Measurements from ENCODE around the gene RBM19.
A peak's percentile ranks its signal among the peaks of the same experiment; 100 is the strongest.

The RBM19 gene

DNA sequence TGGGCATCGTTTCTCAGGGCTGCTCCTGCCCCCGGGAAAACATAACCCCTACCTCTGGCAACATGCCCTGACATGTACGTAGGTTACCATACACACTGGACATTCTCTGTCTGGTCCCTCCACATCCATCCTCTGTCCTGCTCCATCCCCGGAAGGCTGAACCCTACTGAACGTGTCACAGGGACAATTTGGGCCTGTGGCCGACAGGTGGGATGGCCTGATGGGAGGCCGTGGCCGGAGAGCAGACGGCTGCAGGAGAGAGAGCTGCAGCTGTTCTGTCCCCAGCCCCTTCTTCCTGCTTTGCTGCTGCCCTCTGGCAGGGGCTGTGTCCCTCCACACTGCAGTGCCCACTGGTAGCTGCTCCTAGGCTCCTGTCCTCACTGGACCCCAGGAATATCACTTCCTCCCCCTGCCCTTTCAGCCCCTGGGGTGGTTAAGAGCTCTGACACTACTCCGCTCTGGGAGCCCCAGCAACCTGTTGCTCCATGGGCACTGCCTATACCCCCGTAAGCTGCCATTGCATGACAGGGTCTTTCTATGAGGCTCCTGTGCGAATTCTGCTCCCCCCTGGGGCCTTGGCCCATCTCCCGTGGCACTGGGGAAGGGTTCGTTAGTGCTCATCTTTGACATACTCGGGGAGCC, 125.6 kb downstream of the RBM19 start:
- TF ChIP-seq, protein P1, sequence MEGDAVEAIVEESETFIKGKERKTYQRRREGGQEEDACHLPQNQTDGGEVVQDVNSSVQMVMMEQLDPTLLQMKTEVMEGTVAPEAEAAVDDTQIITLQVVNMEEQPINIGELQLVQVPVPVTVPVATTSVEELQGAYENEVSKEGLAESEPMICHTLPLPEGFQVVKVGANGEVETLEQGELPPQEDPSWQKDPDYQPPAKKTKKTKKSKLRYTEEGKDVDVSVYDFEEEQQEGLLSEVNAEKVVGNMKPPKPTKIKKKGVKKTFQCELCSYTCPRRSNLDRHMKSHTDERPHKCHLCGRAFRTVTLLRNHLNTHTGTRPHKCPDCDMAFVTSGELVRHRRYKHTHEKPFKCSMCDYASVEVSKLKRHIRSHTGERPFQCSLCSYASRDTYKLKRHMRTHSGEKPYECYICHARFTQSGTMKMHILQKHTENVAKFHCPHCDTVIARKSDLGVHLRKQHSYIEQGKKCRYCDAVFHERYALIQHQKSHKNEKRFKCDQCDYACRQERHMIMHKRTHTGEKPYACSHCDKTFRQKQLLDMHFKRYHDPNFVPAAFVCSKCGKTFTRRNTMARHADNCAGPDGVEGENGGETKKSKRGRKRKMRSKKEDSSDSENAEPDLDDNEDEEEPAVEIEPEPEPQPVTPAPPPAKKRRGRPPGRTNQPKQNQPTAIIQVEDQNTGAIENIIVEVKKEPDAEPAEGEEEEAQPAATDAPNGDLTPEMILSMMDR (IDR thresholded peaks at IDR 0.05; ENCODE audit: control insufficient read depth, insufficient read depth, low read depth, low read length, missing control alignments) = no peak
- no peak for DNase-seq (ENCODE audit: low read depth)
- H3K4me3 ChIP-seq (ENCODE audit: control insufficient read depth, low read depth, low read length) = no peak overlapping the region

DNA sequence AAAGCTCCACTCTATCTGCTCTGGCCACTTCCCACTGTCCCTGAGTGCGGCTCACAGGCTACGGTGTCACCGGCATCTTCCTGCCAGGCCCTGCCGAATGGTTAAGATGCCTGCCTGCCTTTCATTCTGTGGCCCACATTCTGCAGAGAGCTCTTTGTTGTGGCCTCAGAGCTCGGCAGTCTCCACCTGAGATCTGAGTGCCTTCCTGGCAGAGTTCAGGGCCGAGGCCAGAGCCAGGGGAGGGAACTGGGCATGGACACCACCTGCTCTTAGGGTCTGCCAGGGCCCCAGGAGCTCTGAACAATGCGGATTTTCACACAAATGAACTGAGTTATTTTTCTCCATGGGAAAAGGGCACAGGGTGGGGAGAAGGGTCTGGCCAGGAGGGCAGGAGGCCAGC, 127.2 kb downstream of the RBM19 start:
- H3K4me3 ChIP-seq (ENCODE audit: control insufficient read depth, low read depth, low read length) = no peak overlapping the region
- DNase-seq (ENCODE audit: low read depth) = no peak
- TF ChIP-seq, protein P1 (IDR thresholded peaks at IDR 0.05; ENCODE audit: control insufficient read depth, insufficient read depth, low read depth, low read length, missing control alignments) = no peak

DNA sequence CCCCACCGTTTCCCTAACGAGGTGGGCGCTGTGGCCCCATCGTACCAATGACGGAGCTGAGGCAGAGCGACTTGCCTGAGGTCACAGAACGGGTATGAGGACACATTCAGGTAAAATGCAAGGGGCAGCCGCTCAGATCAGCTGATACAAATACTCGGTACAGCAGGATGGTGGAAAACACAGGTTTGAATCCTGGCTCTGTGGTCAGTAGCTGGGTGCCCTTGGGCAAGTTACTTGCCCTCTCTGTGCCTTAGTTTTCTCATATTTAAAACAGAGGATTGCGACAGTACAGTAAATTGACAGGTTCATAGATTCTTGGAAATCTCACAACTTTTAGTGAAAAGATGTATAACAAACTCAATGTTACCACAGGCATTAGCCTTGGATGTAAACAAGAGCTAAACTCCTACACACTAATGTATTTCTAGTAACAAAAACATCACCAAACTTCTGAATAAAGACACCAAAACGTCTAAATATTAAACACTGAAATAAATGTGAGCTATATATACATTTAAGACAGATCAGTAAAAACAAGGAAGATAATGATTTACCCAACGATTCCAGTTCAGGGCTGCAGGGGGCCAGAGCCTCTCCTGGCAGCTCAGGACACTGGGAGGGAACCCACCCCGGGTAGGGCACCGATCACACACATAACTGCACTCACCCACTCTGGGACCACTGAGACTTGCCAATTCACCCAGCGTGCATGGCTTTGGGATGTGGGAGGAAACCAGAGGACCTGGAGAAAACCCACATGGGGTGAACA, 128.4 kb downstream of the RBM19 start:
- TF ChIP-seq, protein P1 (IDR thresholded peaks at IDR 0.05; ENCODE audit: control insufficient read depth, insufficient read depth, low read depth, low read length, missing control alignments) = no peak
- H3K4me3 ChIP-seq (ENCODE audit: control insufficient read depth, low read depth, low read length) = no peak overlapping the region
- DNase-seq (ENCODE audit: low read depth) = no peak

DNA sequence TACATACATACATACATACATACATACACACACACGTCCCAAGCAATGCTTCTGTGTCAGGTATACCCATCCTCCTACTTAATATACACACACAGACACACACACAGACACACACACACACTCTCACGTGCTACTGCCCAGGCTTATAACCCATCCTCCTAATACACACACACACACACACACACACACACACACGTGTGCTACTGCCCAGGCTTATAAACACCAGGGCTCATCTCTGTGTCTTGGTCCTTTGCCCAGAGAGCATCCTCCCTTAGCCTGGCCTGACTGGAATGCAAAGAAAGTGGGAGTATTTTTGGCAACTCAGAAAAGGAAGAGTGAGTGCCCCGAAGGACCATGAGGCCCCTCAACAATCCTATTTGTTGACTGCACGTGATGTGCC, 129.0 kb downstream of the RBM19 start:
- no peak overlapping the region for H3K4me3 ChIP-seq (ENCODE audit: control insufficient read depth, low read depth, low read length)
- TF ChIP-seq, protein P1 (IDR thresholded peaks at IDR 0.05; ENCODE audit: control insufficient read depth, insufficient read depth, low read depth, low read length, missing control alignments) = no peak
- DNase-seq (ENCODE audit: low read depth) = peak; percentile 8

DNA sequence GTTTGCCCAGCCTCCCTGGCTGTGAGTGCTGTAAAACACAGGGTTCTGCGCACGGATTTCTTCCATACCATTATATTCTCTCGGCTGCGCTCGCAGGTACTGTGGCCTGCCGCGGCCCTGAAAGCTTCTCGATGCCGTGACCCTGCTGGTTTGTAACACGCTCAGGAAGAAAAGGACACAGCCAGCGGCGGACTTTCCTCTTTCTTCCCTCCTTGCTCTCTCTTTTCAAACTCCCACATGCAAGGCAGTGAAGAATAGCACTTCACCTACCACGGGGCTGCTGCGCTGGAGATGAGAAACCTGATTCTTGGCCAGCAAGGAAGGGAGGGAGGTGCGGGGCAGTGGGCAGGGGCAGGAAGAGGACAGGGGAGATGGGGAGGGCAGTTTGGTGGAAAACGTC, 130.2 kb downstream of the RBM19 start:
- no peak overlapping the region for H3K4me3 ChIP-seq (ENCODE audit: control insufficient read depth, low read depth, low read length)
- TF ChIP-seq, protein P1 (IDR thresholded peaks at IDR 0.05; ENCODE audit: control insufficient read depth, insufficient read depth, low read depth, low read length, missing control alignments) = no peak
- no peak for DNase-seq (ENCODE audit: low read depth)

DNA sequence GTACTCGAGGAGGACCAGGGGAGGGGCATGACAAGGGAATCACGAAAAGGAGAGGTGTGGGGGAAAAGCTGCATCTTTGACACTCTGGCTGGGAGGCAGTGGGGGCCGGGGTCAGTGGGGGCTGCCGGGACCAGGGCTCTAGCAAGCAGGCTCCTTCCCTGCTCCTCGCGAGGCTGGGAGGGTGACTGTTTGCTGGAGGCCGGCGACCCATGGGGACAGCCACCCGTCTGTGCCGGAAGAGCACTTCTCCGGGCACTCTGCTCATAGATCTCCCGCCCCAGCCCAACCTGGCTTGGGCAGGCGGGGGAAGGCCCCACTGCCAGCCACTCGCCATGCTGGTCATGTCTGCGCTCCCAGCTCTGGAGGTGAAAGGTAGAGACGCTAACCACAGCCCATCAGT, 130.7 kb downstream of the RBM19 start:
- no peak for DNase-seq (ENCODE audit: low read depth)
- TF ChIP-seq, protein P1 (IDR thresholded peaks at IDR 0.05; ENCODE audit: control insufficient read depth, insufficient read depth, low read depth, low read length, missing control alignments) = no peak
- no peak overlapping the region for H3K4me3 ChIP-seq (ENCODE audit: control insufficient read depth, low read depth, low read length)
